Activated CD4-positive, CD25-positive, alpha-beta regulatory T cell treated with anti-CD3 and anti-CD28 coated beads, Interleukin-2, amount 50 U/mL, for 24 hours (primary cell): ENCODE measurements around the gene C19orf81.
"Not testable (repeated sequence)": the region's sequence is repeated elsewhere in the genome, so short reads cannot be mapped to it uniquely, and the experiment has no call there.

Experiments
- ATAC-seq, 2 donors: fragments of 150-1000 bp; cut with Tn5 transposase; one replicate each; pipeline ENCODE4 v1.10.0; 2021; ENCODE audit warnings: mild to moderate bottlenecking in 1 of 2, moderate library complexity in 1 of 2

Gene C19orf81

GRCh38 chr19:50649433-50650391, at the start of gene C19orf81:
Gene C19orf81, plus strand, starts transcription at chr19:50649445. Its CDS starts 0 bp downstream, at chr19:50649445.
- no peak for ATAC-seq

DNA sequence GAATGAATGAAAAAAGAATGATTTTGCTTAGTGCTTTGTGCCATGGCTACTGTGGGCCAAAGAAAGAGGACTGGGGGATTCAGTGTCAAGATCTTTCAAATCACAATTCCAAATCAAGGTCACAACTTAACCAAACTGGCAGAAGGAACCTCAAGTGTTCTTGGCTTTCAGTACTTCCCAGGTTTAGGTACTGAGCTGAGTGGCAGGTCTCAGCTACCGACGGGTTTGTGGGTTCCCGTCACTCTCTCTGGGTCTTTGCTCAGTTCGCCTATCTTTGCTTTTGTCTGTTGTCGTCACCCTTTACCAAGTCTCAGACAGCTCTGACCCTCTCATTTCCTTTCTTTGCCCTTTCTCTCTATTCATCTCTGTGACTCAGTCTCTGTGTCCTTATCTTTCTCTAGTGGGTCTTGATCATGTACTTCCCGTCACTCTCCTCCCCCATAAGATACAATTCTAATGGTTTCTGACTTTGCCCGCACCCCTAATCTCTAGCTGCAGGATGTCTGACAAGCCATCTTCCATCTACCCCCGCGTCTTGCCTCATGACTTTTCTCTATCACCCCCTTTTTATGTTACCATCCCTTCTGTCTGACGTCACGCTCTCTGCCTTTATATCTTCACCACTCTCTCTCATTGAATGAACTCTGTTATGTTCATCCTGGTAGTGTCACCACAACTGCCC, 47.7 kb upstream of the C19orf81 start:
- peak in 1 of 2 donors; percentile 51 for ATAC-seq

- no peak for ATAC-seq
Measured at GRCh38 chr19:50602089-50602422, 47.2 kb upstream of the C19orf81 start.

GRCh38 chr19:50602496-50602895, 46.7 kb upstream of the C19orf81 start:
- no peak for ATAC-seq

DNA sequence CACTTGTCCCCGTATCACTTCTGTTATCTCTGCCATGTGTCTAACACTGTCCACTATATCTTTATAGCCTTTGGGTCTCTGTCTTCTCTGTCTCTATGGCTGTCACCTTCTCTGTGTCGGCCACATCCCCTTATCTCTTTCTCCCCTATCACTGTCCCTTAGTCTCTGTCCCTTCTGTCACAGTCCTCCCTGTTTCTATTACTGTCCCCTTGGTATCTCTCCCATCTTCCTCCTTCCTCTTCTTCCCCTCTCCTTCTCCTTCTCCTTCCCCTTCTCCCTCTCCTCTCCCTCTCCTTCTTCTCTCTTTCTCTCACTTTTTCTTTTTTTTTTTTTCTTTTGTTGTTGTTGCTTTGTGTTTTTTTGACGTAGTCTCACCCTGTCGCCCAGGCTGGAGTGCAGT, 46.3 kb upstream of the C19orf81 start:
- ATAC-seq = no peak

GRCh38 chr19:50604264-50605073, 44.8 kb upstream of the C19orf81 start:
- not testable (repeated sequence) for ATAC-seq

- peak in 1 of 2 donors; percentile 15 for ATAC-seq
Measured at GRCh38 chr19:50606059-50606836, 43.0 kb upstream of the C19orf81 start.

DNA sequence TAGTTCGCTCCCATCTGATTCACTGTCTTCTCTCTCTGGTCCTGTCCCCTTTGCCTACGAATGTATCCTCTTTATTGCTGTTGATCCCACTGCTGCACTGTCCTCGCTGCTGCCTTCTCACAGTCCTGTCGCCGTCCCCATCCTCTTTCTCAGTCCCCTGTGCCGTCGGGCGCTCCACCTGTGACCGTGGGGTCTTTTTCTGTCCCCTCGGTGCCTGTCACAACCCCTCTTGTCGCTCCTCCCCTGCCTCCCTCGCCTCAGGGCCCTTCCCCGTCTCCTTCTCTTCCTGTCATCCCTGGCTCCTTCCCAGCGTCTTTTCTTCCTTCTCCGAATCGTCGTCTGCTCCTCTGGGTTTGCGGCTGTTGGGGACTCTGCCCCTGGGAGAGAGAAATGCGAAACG, 41.9 kb upstream of the C19orf81 start:
- ATAC-seq = no peak

GRCh38 chr19:50607874-50608785, 41.1 kb upstream of the C19orf81 start:
- peak; percentile 93 to 95 for ATAC-seq

DNA sequence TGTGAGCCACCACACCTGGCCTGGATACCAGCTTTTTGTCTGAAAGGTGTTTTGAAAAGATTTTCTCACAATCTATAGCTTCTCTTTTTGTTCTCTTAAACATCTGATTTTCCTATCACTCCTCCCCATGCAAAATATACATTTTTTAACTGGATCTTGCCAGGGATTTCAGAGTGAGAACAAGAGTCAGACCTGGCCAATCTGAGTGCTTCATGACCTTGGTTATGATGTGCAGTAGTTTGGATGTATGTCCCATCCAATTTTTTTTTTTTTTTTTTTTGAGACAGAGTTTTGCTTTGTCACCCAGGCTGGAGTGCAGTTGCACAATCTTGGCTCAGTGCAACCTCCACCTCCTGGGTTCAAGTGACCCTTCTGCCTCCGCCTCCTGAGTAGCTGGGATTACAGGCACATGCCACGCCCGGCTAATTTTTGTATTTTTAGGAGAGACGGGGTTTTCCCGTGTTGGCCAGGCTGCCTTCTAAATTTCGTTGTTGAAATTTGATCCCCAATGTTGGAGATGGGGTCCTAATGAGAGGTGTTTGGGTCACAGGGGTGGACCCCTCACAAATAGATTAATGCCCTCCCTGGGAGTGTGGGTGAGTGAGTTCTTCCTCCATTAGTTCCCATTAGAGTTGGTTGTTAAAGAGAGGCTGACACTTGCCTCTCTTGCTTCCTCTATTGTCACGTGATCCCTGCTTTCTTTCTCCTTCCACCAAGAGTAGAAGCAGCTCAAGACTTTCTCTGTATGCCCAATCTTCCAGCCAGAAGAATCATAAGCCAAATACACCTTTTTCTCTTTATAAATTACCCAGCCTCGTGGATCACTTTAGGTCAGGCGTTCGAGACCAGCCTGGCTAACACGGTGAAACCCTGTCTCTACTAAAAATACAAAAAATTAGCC, 36.5 kb upstream of the C19orf81 start:
- ATAC-seq = not testable (repeated sequence)

DNA sequence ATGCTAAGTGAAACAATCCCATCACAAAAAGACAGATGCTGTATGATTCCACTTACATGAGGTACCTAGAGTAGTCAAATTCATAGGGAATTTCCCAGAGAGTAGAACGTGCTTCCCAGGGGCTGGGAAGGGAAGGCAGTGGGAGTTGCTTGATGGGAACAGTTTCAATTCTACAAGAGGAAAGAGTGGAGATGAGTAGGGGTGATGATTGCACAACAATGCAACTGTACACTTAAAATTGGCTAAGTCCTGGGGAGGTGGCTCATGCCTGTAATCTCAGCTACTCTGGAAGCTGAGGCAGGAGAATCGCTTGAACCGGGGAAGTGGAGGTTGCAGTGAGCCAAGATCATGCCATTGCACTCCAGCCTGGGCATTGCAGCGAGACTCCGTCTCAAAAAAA, 30.9 kb upstream of the C19orf81 start:
- not testable (repeated sequence) for ATAC-seq

- not testable (repeated sequence) for ATAC-seq
Measured at GRCh38 chr19:50619184-50619583, 30.1 kb upstream of the C19orf81 start.

DNA sequence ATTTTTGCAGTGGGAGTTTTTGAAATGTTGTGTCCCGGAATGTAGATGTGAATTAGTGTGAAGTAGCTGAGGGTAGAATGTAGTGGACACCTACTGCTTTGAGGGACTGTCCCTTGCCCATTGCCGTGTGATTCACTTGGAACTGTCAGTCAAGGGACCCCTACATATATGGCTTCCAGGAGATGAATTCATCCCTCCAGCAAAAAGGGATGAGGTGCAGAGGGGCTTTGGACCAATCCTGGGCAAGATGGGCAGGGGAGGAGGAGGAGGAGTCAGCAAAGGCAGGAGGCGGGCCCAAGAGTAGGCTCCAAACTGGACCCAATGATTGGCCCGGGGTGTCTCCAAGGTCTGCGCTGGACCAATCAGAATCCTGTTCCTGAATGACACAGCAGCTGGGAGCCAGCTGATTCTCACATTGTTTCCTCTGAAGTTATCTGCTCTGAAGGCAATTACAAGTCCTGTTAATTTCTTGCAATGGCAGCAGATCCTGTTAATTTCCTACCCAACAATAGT, 28.8 kb upstream of the C19orf81 start:
- not testable (repeated sequence) for ATAC-seq

GRCh38 chr19:50624949-50625600, 24.2 kb upstream of the C19orf81 start:
- ATAC-seq = no peak

DNA sequence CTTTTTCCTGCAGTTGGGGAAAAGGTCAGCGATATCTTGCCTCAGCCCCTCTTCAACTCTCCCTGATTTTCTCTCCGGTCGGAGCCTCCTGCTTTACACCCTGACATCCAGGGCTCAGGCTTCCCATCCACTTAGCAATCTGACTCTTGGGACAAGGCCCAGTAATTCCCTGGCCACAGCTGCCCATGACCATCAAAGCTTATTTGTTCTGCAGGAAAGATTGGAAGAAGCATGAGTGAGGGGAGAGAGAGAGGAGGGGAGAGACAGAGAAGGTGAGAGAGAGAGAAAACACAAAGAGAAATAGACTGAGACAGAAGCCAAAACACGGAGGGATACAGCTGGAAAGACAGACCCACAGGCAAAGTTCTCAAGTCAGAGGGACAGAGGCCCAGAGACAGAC, 23.2 kb upstream of the C19orf81 start:
- no peak for ATAC-seq

- no peak for ATAC-seq
Measured at GRCh38 chr19:50626795-50627194, 22.4 kb upstream of the C19orf81 start.

GRCh38 chr19:50628146-50628545, 21.1 kb upstream of the C19orf81 start:
- no peak for ATAC-seq

DNA sequence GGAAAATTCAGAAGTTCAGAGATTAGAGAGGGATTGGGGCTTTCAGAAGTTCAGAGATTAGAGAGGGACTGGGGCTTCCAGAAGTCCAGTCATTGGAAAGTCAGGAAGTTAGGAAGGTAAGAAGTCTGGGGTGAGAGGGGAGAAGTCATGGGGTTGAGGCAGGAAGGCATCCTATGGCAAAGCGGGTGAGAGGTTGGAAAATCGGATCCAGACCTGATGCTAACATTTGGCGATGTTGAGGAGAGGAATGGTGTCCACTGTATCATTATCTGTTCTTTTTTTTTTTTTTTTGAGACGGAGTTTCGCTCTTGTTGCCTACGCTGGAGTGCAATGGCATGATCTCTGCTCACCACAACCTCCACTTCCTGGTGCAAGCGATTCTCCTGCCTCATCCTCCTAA, 20.7 kb upstream of the C19orf81 start:
- ATAC-seq = no peak

DNA sequence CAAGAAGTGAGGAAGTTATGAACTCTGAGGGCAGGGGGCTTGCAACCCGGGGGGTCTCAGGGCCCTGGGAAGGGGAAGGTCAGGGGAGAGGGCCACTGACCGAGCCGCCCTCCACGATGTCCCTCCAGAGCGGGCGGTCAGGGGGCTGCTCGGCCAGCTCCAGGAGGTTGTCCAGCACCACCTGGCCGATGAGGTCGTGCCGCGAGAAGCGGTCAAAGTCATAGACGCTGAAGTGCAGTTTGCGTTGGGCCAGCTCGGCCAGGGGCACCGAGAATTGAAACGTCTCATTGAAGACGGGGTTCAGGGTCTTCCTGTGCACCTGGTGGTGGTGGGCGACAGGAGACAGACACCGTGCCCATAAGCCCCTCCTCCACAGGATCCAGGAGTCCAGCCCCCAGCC, 20.1 kb upstream of the C19orf81 start:
- ATAC-seq = no peak
